B cell (primary cell): ENCODE measurements around the gene C20orf144. TPM values are rescaled to one million over a fixed set of nuclear protein-coding genes. Genes with fewer than 3 reads are reported as not detected.

Source experiments
- ATAC-seq: fragments of 200-7000 bp; cut with Tn5 transposase; one replicate; pipeline ENCODE4 v1.10.0; 2021; ENCODE audit warnings: low read depth, mild to moderate bottlenecking, moderate number of reproducible peaks, moderate library complexity
- CTCF ChIA-PET: fragments of 350-600 bp; sonication (Branson Sonifier 250); formaldehyde crosslinking; loops from one replicate; lab custom pipeline; 2021; ENCODE audit warnings: antibody characterized with exemption, inconsistent platforms; lab: Charles Lee
- POLR2A ChIA-PET: fragments of 350-600 bp; sonication (Branson Sonifier 250); formaldehyde crosslinking; loops from one replicate; lab custom pipeline; 2021; ENCODE audit warnings: antibody characterized with exemption; lab: Charles Lee
- DNase-seq: peaks from one replicate; pipeline ENCODE4 v3.0.0; 2013
- H2AFZ ChIP-seq: 2 replicates; pipeline ENCODE4 v1.6.1; 2012; ENCODE audit warnings: mild to moderate bottlenecking, low read depth, low read length; ENCODE audit not compliant: insufficient read depth, poor library complexity, severe bottlenecking
- H3K27ac ChIP-seq, 2 donors: 1 replicate in 1 of 2; 2 replicates in 1 of 2; pipeline ENCODE4 v1.5.1; 2012 to 2013; ENCODE audit warnings: low read length in 2 of 2, mild to moderate bottlenecking in 2 of 2, moderate library complexity in 1 of 2
- H3K27me3 ChIP-seq, 4 experiments: fragments of 200-600 bp in 1 of 4; sonication (generic) in 1 of 4; replicated peaks in 1 of 4; 1 replicate in 2 of 4; 2 replicates in 2 of 4; pipeline versions ENCODE4 v1.6.1 to v1.7.0; 2013 to 2016; ENCODE audit warnings: low read length in 3 of 4, mild to moderate bottlenecking in 2 of 4, mixed read lengths in 1 of 4, moderate library complexity in 1 of 4; ENCODE audit not compliant: insufficient read depth in 4 of 4, control insufficient read depth in 3 of 4; ENCODE audit errors: control extremely low read depth in 1 of 4
- H3K36me3 ChIP-seq, 2 experiments: replicated peaks in 1 of 2; 1 replicate in 1 of 2; 2 replicates in 1 of 2; pipeline versions ENCODE4 v1.6.1 to v1.7.1; 2013; ENCODE audit warnings: low read length in 1 of 2; ENCODE audit not compliant: insufficient read depth in 2 of 2, control insufficient read depth in 1 of 2; ENCODE audit errors: control extremely low read depth in 1 of 2, extremely low read depth in 1 of 2
- H3K4me1 ChIP-seq, 2 donors: fragments of 200-600 bp in 1 of 2; sonication (generic) in 1 of 2; 1 replicate in 1 of 2; 2 replicates in 1 of 2; pipeline versions ENCODE4 v1.5.1 to v1.6.1; 2013 to 2017; ENCODE audit warnings: low read length in 2 of 2; ENCODE audit not compliant: control insufficient read depth in 2 of 2, insufficient read depth in 2 of 2
- H3K4me2 ChIP-seq: replicated peaks from 2 replicates; pipeline ENCODE3; 2012; ENCODE audit warnings: mild to moderate bottlenecking, low read depth, low read length; ENCODE audit not compliant: poor library complexity, severe bottlenecking
- H3K4me3 ChIP-seq, 5 experiments: fragments of 200-600 bp in 1 of 5; sonication (generic) in 1 of 5; 1 replicate in 3 of 5; 2 replicates in 2 of 5; pipeline versions ENCODE4 v1.5.1 to v1.7.0; 2011 to 2016; ENCODE audit warnings: low read length in 4 of 5, mild to moderate bottlenecking in 4 of 5, low read depth in 2 of 5, control low read depth in 1 of 5, moderate library complexity in 1 of 5; ENCODE audit not compliant: insufficient read depth in 1 of 5; ENCODE audit errors: control extremely low read depth in 1 of 5, extremely low read depth in 1 of 5
- H3K79me2 ChIP-seq: fragments of 200-600 bp; sonication (generic); one replicate; pipeline ENCODE4 v1.6.0; 2016; ENCODE audit warnings: low read length; ENCODE audit not compliant: control insufficient read depth, insufficient read depth
- H3K9ac ChIP-seq: fragments of 200-600 bp; sonication (generic); 2 replicates; pipeline ENCODE4 v1.6.1; 2017; ENCODE audit warnings: mild to moderate bottlenecking, low read length, moderate library complexity
- H3K9me3 ChIP-seq, 3 donors: one replicate each; pipeline versions ENCODE4 v1.6.1 to v1.7.1; 2013; ENCODE audit warnings: low read length in 2 of 3; ENCODE audit not compliant: control insufficient read depth in 2 of 3, insufficient read depth in 1 of 3; ENCODE audit errors: control extremely low read depth in 1 of 3
- H4K20me1 ChIP-seq: 2 replicates; pipeline ENCODE4 v1.6.0; 2012; ENCODE audit warnings: mild to moderate bottlenecking, low read length; ENCODE audit not compliant: insufficient read depth, control insufficient read depth, poor library complexity, severe bottlenecking
- H3K27ac Mint-ChIP-seq: one replicate; pipeline ENCODE4 v1.8.0; 2021; ENCODE audit warnings: mixed read lengths
- H3K27me3 Mint-ChIP-seq: one replicate; pipeline ENCODE4 v1.8.0; 2021; ENCODE audit warnings: mixed read lengths
- H3K4me1 Mint-ChIP-seq: one replicate; pipeline ENCODE4 v1.8.0; 2021; ENCODE audit warnings: mixed read lengths
- H3K4me3 Mint-ChIP-seq: one replicate; pipeline ENCODE4 v1.8.0; 2021; ENCODE audit warnings: mixed read lengths
- H3K9me3 Mint-ChIP-seq: one replicate; pipeline ENCODE4 v1.8.0; 2022; ENCODE audit warnings: mixed read lengths; ENCODE audit not compliant: insufficient read depth
- CTCF ChIP-seq: fragments of 200-600 bp; IDR thresholded peaks from one replicate; pipeline ENCODE4 v1.8.0; 2022; ENCODE audit warnings: antibody characterized with exemption, mild to moderate bottlenecking
- EZH2 ChIP-seq: IDR thresholded peaks from 2 replicates; pipeline ENCODE4 v1.6.1; 2012; ENCODE audit warnings: borderline replicate concordance, low read depth, mild to moderate bottlenecking, moderate library complexity, low read length; ENCODE audit not compliant: insufficient read depth, poor library complexity, severe bottlenecking
- WGBS: methylation state at CpG from one replicate; pipeline ENCODE4 v1.1.5; 2013; ENCODE audit warnings: missing lambda C conversion rate; ENCODE audit not compliant: insufficient coverage; 5-methylcytosine and 5-hydroxymethylcytosine counted together
- intact Hi-C: fragments of 100-400 bp; cut with micrococcal nuclease; formaldehyde crosslinking; loops from one replicate; pipeline ENCODE4 v1.10.0; 2022
- polyA plus RNA-seq: library from polyadenylated mRNA; depleted of rRNA; stranded (reverse); fragments of >200 nt; gene quantifications from 2 replicates; pipeline ENCODE4 v1.2.3, GENCODE V29; 2012
- total RNA-seq, 2 donors: library from RNA; stranded (reverse); fragments of 120-200 nt in 1 of 2; gene quantifications; 1 replicate in 1 of 2; 2 replicates in 1 of 2; pipeline versions ENCODE4 v1.2.3 to v1.2.4, GENCODE V29; 2013 to 2022

C20orf144 gene
- total and polyA plus RNA-seq, 2 donors (not counting 1 experiment from before 2014, with no cell fraction given), result 0.27 to 0.44 TPM

GRCh38 chr20:33686984-33687366 lies 24.8 kb downstream of the C20orf144 start:
- Histone ChIP-seq H2AFZ (peak overlapping the region; percentile 76), H3K27me3 (no peaks in the 10 kb centered on the region), H3K9ac (peak overlapping the region; percentile 38), H3K4me3 (peak overlapping the region; percentile 10 to 56 (median 47)), H3K79me2 (no peaks in the 10 kb centered on the region), H3K27ac (peak overlapping the region in 1 of 2 donors; percentile 5), H3K36me3 (no peaks in the 10 kb centered on the region), H4K20me1 (no peaks in the 10 kb centered on the region), H3K9me3 (no peaks in the 10 kb centered on the region), H3K4me2 (peak overlapping the region; percentile 96), H3K4me1 (peaks cover 16 to 22% of the 10 kb centered on the region in 2 donors)
- CTCF ChIA-PET, result interaction anchor here (0.5 to 1.8 kb wide), 4 partner anchors 19 to 1009 kb away, joined by 3 to 5 read pairs (median 4); partner anchors contain the start of genes C20orf144 and PXMP4
- intact Hi-C loops, result loop anchor here (1.0 kb wide), 6 partner anchors 13 to 278 kb away; partner anchors contain the start of genes ACTL10, CHMP4B, NECAB3 and PXMP4
- DNase-seq, result no peak
- POLR2A ChIA-PET, result interaction anchor here (1.5 kb wide), 1 partner anchor 45 kb away, joined by 3 read pairs; the partner anchor contains the start of gene ZNF341
- WGBS, result 83% methylated on average over 11 of the region's 14 CpGs
- H3K27ac Mint-ChIP-seq, result peak overlapping the region; percentile 89
- no peak for ATAC-seq
- no peaks in the 10 kb centered on the region for H3K27me3 Mint-ChIP-seq
- no peak for TF ChIP-seq EZH2
- TF ChIP-seq CTCF, result no peak
- H3K4me1 Mint-ChIP-seq, result peaks cover 23% of the 10 kb centered on the region
- H3K4me3 Mint-ChIP-seq, result peak overlapping the region; percentile 92
- H3K9me3 Mint-ChIP-seq, result no peaks in the 10 kb centered on the region

- no peaks in the 10 kb centered on the region for H3K9me3 Mint-ChIP-seq
- DNase-seq, result peak; percentile 12
- H3K27ac Mint-ChIP-seq, result no peak overlapping the region
- H3K27me3 Mint-ChIP-seq, result no peaks in the 10 kb centered on the region
- TF ChIP-seq CTCF, result no peak
- ChIA-PET POLR2A (interaction anchor here (1.5 kb wide), 1 partner anchor 44 kb away, joined by 3 read pairs; the partner anchor contains the start of gene ZNF341), CTCF (interaction anchor here (1.4 to 1.8 kb wide), 3 partner anchors 19 to 32 kb away, joined by 3 to 5 read pairs (median 4); partner anchors contain the start of genes C20orf144 and PXMP4)
- H4K20me1 ChIP-seq, result no peaks in the 10 kb centered on the region
- peaks cover 22% of the 10 kb centered on the region for H3K4me1 Mint-ChIP-seq
- no peaks in the 10 kb centered on the region for H3K79me2 ChIP-seq
- H3K9ac ChIP-seq, result no peak overlapping the region
- H2AFZ ChIP-seq, result no peak overlapping the region
- intact Hi-C loops, result no loop called here
- no peak overlapping the region for H3K4me3 ChIP-seq
- H3K4me3 Mint-ChIP-seq, result peak overlapping the region; percentile 23
- H3K27me3 ChIP-seq, result no peaks in the 10 kb centered on the region
- no peak for ATAC-seq
- no peak overlapping the region for H3K4me2 ChIP-seq
- H3K4me1 ChIP-seq, result peaks cover 16 to 22% of the 10 kb centered on the region in 2 donors
- no peaks in the 10 kb centered on the region for H3K36me3 ChIP-seq
- 86% methylated on average over 8 of the region's 8 CpGs for WGBS
- H3K27ac ChIP-seq, result no peak overlapping the region
- no peaks in the 10 kb centered on the region for H3K9me3 ChIP-seq
These were observed 25.3 kb downstream of the C20orf144 start for GRCh38 chr20:33687370-33687915.
